HCT116 (cell line): Measurements from ENCODE around the gene SLC44A5.

Experiments
- CEBPB ChIP-seq: IDR thresholded peaks from 2 replicates; pipeline ENCODE4 v1.6.1; 2012; ENCODE audit warnings: low read depth
- POLR2AphosphoS5 ChIP-seq: IDR thresholded peaks from 2 replicates; pipeline ENCODE4 v1.6.1; 2011; ENCODE audit warnings: mild to moderate bottlenecking, low read depth, low read length, moderate library complexity
- SP1 ChIP-seq: IDR thresholded peaks from 2 replicates; pipeline ENCODE4 v1.6.1; 2012; ENCODE audit warnings: low read depth
- TCF7L2 ChIP-seq: IDR thresholded peaks from 2 replicates; pipeline ENCODE4 v1.7.0; 2011; ENCODE audit warnings: borderline replicate concordance, inconsistent platforms; ENCODE audit not compliant: insufficient read depth, insufficient read length; ENCODE audit errors: extremely low read depth
- YY1 ChIP-seq: IDR thresholded peaks from 2 replicates; pipeline ENCODE4 v1.6.1; 2011; ENCODE audit warnings: low read length, low read depth, moderate library complexity, mild to moderate bottlenecking; ENCODE audit not compliant: insufficient replicate concordance; ENCODE audit errors: extremely low read depth
- TF ChIP-seq, protein P1 (sequence below): IDR thresholded peaks from 2 replicates; pipeline ENCODE4 v1.6.1; 2011; ENCODE audit warnings: mild to moderate bottlenecking, low read length, moderate library complexity; ENCODE audit not compliant: insufficient replicate concordance; ENCODE audit errors: extremely low read depth
- TF ChIP-seq, protein P2 (sequence below), 3 experiments: fragments of 200-600 bp in 1 of 3; sonication (generic) in 1 of 3; IDR thresholded peaks in 2 of 3; conservative IDR thresholded peaks in 1 of 3; 2 replicates each; pipeline ENCODE4 v1.5.1; 2012 to 2017; ENCODE audit warnings: low read depth in 2 of 3, low read length in 2 of 3, antibody characterized with exemption in 1 of 3, borderline replicate concordance in 1 of 3, control low read depth in 1 of 3, mild to moderate bottlenecking in 1 of 3, mixed read lengths in 1 of 3, mixed run types in 1 of 3, moderate library complexity in 1 of 3; ENCODE audit not compliant: insufficient read depth in 1 of 3
- TF ChIP-seq, protein P3 (sequence below): IDR thresholded peaks from 2 replicates; pipeline ENCODE4 v1.6.1; 2012; ENCODE audit warnings: low read depth

DNA sequence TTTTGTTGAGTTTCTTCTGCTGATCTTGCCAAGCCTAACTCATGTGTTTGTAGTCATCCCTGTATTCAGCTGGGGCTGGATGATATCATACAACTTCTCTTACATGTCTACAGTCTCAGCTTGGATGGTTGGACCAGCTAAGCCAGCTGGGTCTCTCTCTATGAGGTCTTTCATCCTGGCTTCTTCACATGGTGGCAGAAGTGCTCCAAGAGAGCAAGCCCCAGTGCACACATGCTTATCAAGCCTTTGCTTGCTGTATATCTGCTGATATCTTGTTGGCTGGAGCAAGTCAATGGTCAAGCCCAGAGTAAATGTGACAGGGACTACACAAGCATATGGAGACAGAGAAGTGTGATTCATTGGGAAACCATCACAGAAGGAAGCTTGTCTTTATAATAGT, 29.2 kb upstream of the SLC44A5 start:
- TF ChIP-seq, protein P1, sequence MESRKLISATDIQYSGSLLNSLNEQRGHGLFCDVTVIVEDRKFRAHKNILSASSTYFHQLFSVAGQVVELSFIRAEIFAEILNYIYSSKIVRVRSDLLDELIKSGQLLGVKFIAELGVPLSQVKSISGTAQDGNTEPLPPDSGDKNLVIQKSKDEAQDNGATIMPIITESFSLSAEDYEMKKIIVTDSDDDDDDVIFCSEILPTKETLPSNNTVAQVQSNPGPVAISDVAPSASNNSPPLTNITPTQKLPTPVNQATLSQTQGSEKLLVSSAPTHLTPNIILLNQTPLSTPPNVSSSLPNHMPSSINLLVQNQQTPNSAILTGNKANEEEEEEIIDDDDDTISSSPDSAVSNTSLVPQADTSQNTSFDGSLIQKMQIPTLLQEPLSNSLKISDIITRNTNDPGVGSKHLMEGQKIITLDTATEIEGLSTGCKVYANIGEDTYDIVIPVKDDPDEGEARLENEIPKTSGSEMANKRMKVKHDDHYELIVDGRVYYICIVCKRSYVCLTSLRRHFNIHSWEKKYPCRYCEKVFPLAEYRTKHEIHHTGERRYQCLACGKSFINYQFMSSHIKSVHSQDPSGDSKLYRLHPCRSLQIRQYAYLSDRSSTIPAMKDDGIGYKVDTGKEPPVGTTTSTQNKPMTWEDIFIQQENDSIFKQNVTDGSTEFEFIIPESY, result no peak
- TF ChIP-seq YY1 (no peak), POLR2AphosphoS5 (no peak), SP1 (no peak), TCF7L2 (no peak), CEBPB (no peak)
- TF ChIP-seq, protein P2, sequence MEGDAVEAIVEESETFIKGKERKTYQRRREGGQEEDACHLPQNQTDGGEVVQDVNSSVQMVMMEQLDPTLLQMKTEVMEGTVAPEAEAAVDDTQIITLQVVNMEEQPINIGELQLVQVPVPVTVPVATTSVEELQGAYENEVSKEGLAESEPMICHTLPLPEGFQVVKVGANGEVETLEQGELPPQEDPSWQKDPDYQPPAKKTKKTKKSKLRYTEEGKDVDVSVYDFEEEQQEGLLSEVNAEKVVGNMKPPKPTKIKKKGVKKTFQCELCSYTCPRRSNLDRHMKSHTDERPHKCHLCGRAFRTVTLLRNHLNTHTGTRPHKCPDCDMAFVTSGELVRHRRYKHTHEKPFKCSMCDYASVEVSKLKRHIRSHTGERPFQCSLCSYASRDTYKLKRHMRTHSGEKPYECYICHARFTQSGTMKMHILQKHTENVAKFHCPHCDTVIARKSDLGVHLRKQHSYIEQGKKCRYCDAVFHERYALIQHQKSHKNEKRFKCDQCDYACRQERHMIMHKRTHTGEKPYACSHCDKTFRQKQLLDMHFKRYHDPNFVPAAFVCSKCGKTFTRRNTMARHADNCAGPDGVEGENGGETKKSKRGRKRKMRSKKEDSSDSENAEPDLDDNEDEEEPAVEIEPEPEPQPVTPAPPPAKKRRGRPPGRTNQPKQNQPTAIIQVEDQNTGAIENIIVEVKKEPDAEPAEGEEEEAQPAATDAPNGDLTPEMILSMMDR (IDR thresholded peaks at IDR 0.05 in 2 of 3, conservative IDR thresholded peaks at IDR 0.05 in 1 of 3; ENCODE audit: borderline replicate concordance in 1 of 3, insufficient read depth in 1 of 3, low read depth in 2 of 3, low read length in 2 of 3), result no peak
- TF ChIP-seq, protein P3, sequence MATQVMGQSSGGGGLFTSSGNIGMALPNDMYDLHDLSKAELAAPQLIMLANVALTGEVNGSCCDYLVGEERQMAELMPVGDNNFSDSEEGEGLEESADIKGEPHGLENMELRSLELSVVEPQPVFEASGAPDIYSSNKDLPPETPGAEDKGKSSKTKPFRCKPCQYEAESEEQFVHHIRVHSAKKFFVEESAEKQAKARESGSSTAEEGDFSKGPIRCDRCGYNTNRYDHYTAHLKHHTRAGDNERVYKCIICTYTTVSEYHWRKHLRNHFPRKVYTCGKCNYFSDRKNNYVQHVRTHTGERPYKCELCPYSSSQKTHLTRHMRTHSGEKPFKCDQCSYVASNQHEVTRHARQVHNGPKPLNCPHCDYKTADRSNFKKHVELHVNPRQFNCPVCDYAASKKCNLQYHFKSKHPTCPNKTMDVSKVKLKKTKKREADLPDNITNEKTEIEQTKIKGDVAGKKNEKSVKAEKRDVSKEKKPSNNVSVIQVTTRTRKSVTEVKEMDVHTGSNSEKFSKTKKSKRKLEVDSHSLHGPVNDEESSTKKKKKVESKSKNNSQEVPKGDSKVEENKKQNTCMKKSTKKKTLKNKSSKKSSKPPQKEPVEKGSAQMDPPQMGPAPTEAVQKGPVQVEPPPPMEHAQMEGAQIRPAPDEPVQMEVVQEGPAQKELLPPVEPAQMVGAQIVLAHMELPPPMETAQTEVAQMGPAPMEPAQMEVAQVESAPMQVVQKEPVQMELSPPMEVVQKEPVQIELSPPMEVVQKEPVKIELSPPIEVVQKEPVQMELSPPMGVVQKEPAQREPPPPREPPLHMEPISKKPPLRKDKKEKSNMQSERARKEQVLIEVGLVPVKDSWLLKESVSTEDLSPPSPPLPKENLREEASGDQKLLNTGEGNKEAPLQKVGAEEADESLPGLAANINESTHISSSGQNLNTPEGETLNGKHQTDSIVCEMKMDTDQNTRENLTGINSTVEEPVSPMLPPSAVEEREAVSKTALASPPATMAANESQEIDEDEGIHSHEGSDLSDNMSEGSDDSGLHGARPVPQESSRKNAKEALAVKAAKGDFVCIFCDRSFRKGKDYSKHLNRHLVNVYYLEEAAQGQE, result no peak
